Right lobe of liver (tissue), 6 donors: ENCODE measurements around the gene WBP1L. TPM values are rescaled to one million over a fixed set of nuclear protein-coding genes. Genes with fewer than 3 reads are reported as not detected.

ENCODE experiments used
- ATAC-seq, 4 donors: fragments of 200-7000 bp; cut with Tn5 transposase; one replicate each; pipeline ENCODE4 v1.9.1; 2020; ENCODE audit warnings: mild to moderate bottlenecking in 4 of 4, moderate library complexity in 4 of 4
- DNase-seq, 3 donors: peaks; one replicate each; pipeline ENCODE4 v3.0.0-alpha.2; 2020
- H3K27ac ChIP-seq, 3 donors: fragments of 200-600 bp; one replicate each; pipeline ENCODE4 v1.8.0; 2022
- H3K27me3 ChIP-seq, 2 donors: fragments of 200-600 bp; one replicate each; pipeline ENCODE4 v1.8.0; 2022
- H3K36me3 ChIP-seq, 4 donors: fragments of 200-600 bp; sonication (generic) in 1 of 4; one replicate each; pipeline versions ENCODE4 v1.5.1 to v1.8.0; 2017 to 2022; ENCODE audit warnings: control low read depth in 1 of 4
- H3K4me1 ChIP-seq, 4 donors: fragments of 200-600 bp; sonication (generic) in 1 of 4; one replicate each; pipeline versions ENCODE4 v1.5.1 to v1.8.0; 2017 to 2022; ENCODE audit warnings: control low read depth in 1 of 4
- H3K4me3 ChIP-seq, 3 donors: fragments of 200-600 bp; one replicate each; pipeline ENCODE4 v1.8.0; 2022
- H3K9me3 ChIP-seq, 4 donors: fragments of 200-600 bp; sonication (generic) in 1 of 4; one replicate each; pipeline versions ENCODE4 v1.5.1 to v1.8.0; 2017 to 2022; ENCODE audit warnings: control low read depth in 1 of 4
- CTCF ChIP-seq, 4 donors: fragments of 200-600 bp in 3 of 4; fragments of 450-650 bp in 1 of 4; IDR thresholded peaks; one replicate each; pipeline versions ENCODE4 v1.5.1 to v1.8.0; 2016 to 2022; ENCODE audit warnings: antibody characterized with exemption in 4 of 4, mild to moderate bottlenecking in 2 of 4
- POLR2A ChIP-seq: fragments of 450-650 bp; IDR thresholded peaks from one replicate; pipeline ENCODE4 v1.6.1; 2017; ENCODE audit warnings: antibody characterized with exemption, mild to moderate bottlenecking
- WGBS: methylation state at CpG from one replicate; pipeline ENCODE4 v1.1.6; 2018; ENCODE audit warnings: low coverage, low lambda C conversion rate; ENCODE audit not compliant: insufficient coverage; ENCODE audit errors: missing lambda C conversion rate; 5-methylcytosine and 5-hydroxymethylcytosine counted together
- intact Hi-C, 2 donors: fragments of 100-400 bp; cut with DNase I; formaldehyde crosslinking; loops; one replicate each; pipeline versions ENCODE4 v1.11.2 to v1.14.1; 2022
- total RNA-seq, 6 experiments: library from RNA; depleted of rRNA in 2 of 6; stranded (reverse); fragments of >200 nt in 2 of 6; fragmentation: NEBNext Ultra II Directional in 3 of 6; extraction: Animal tissue kit (Norgen Biotek cat#: 25700) in 3 of 6; gene quantifications; one replicate each; pipeline versions ENCODE4 v1.1.0 to v1.2.4, GENCODE V29; 2016 to 2023
- donor health status: DM: no; HTN: yes; CAD: no.
- donor health status: DM: no; HTN: no; CAD: no.
- donor health status: DM: no; HTN: no; CAD: no.
- donor health status: DM: no; HTN: yes; CAD: no.
- donor health status: DM: no; HTN: yes; CAD: no.

The WBP1L gene
- total RNA-seq, 6 experiments from 2014 or later, result 24.1 to 58.4 (median 32.8) TPM

DNA sequence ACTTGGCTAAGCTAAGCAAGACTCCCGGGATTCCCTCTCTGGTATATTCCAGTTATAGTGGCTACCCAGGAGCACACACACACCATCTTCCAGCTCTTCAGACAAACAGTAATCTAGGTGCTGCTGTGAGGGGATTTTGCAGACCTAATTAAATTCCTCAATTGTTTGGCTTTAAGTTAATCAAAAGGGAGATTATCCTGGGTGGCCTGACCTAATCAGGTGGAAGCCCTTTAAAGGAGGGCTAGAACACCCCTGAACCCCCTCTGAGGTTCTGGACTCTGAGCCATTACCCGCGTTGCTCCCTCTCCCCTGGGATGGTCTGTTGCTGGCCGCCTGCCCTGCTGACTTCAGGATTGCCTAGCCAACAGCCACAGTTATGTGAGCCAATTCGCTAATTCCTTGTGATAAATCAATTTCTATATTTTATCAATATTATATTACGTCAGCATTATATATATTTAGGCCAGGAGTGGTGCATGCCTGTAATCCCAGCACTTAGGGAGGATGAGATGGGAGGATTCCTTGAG, 22.9 kb upstream of the WBP1L start:
- TF ChIP-seq CTCF (IDR thresholded peaks at IDR 0.05) (no peak), POLR2A (no peak)
- no peak for DNase-seq
- no peaks in the 10 kb centered on the region for H3K27me3 ChIP-seq
- H3K4me3 ChIP-seq, result no peak overlapping the region
- H3K36me3 ChIP-seq, result no peaks in the 10 kb centered on the region
- peaks cover 0 to 19% (median 2%) of the 10 kb centered on the region in 4 donors for H3K4me1 ChIP-seq
- no peak overlapping the region for H3K27ac ChIP-seq
- intact Hi-C loops, result no loop called here
- no peaks in the 10 kb centered on the region for H3K9me3 ChIP-seq
- ATAC-seq, result no peak
- WGBS, result 79% methylated on average over 4 of the region's 6 CpGs

GRCh38 chr10:102721954-102722353, 21.8 kb upstream of the WBP1L start:
- no peak overlapping the region for H3K27ac ChIP-seq
- TF ChIP-seq POLR2A (no peak), CTCF (IDR thresholded peaks at IDR 0.05) (no peak)
- H3K4me1 ChIP-seq, result peaks cover 0 to 19% (median 2%) of the 10 kb centered on the region in 4 donors
- H3K36me3 ChIP-seq, result peaks cover 0 to 1% (median 0%) of the 10 kb centered on the region in 4 donors
- WGBS, result 62% methylated on average over 4 of the region's 4 CpGs
- H3K9me3 ChIP-seq, result no peaks in the 10 kb centered on the region
- intact Hi-C loops, result no loop called here
- DNase-seq (no peak), ATAC-seq (no peak)
- H3K27me3 ChIP-seq, result no peaks in the 10 kb centered on the region
- H3K4me3 ChIP-seq, result no peak overlapping the region

DNA sequence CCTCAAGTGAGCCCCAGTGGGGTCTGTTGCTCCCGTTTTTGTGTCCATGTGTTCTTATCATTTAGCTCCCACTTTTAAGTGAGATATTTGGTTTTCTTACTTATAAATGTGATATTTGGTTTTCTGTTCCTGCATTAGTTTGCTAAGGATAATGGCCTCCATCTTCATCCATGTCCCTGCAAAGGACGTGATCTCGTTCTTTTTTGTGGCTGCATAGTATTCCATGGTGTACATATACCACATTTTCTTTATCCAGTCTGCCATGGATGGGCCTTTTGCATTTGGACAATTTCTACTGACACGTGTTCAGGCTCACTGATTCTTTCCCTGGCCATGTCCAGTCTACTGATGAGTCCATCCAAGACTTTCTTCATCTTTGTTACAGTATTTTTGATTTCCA, 19.8 kb upstream of the WBP1L start:
- Histone ChIP-seq H3K4me1 (peaks cover 0 to 4% (median 0%) of the 10 kb centered on the region in 4 donors), H3K4me3 (no peak overlapping the region), H3K36me3 (peaks cover 0 to 8% (median 3%) of the 10 kb centered on the region in 4 donors), H3K27ac (no peak overlapping the region), H3K9me3 (no peaks in the 10 kb centered on the region), H3K27me3 (no peaks in the 10 kb centered on the region)
- intact Hi-C loops, result no loop called here
- ATAC-seq (no peak), DNase-seq (no peak)
- WGBS, result 94% methylated on average over 4 of the region's 4 CpGs
- TF ChIP-seq POLR2A, result no peak
- no peak for TF ChIP-seq CTCF (IDR thresholded peaks at IDR 0.05)

DNA sequence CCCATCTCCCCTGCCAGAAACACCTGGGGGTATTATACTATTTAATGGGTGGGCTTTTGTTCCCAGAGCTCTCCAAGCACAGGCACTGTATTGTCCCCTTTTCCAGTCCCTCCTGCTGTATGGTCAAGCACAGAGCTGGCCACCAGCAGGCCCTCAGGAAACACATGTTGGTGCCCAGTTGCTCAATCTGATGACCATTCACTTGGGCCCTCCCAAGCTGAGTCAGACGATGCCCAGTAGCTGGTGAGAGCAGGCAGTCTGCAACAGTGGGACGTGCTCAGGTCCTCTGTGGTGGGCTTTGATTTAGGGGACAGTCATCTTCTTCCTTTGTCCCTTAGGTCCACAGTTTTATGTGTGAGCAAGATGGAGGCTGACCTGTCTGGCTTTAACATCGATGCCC, 17.5 kb upstream of the WBP1L start:
- intact Hi-C loops, result no loop called here
- TF ChIP-seq CTCF (IDR thresholded peaks at IDR 0.05) (no peak), POLR2A (no peak)
- peak in 1 of 4 donors; percentile 49 for ATAC-seq
- no peak for DNase-seq
- Histone ChIP-seq H3K9me3 (no peaks in the 10 kb centered on the region), H3K4me3 (no peak overlapping the region), H3K27ac (no peak overlapping the region), H3K36me3 (peaks cover 0 to 8% (median 3%) of the 10 kb centered on the region in 4 donors), H3K27me3 (no peaks in the 10 kb centered on the region), H3K4me1 (peaks cover 0 to 2% (median 0%) of the 10 kb centered on the region in 4 donors)
- 30% methylated on average over 1 of the region's 3 CpGs for WGBS
